ENCODE measurements around the gene FERMT2.

- no peak for TF ChIP-seq POLR2A (IDR thresholded peaks at IDR 0.05; ENCODE audit: low read depth, low read length)
- TF ChIP-seq TAF1 (IDR thresholded peaks at IDR 0.05; ENCODE audit: borderline replicate concordance, low read depth, low read length), result no peak
- TF ChIP-seq POLR2AphosphoS5 (IDR thresholded peaks at IDR 0.05; ENCODE audit: low read depth, low read length), result no peak
Observed at GRCh38 chr14:52878469-52878868, 72.4 kb downstream of the FERMT2 start.

Measured in GM12892 (cell line).